ENCODE measurements around the gene ADGRE1.
A peak's percentile ranks its signal among the peaks of the same experiment; 100 is the strongest.

The ADGRE1 gene

DNA sequence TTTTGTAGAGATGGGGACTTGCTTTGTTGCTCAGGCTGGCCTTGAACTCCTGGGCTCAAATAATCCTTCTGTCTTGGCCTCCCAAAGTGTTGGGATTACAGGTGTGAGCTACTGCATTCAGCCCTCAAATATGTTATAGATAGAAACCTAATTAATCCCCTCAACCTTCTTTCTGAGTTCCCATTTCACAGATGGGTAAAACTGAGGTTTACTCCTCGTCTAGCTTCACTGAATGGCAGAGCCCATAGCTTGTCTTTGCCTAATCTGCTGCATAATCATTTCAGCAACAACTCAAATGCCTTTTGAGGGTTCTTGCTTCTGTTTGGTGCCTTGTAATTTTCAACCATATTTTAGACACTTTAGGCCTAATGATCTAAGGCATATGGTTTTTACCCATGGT is 36.0 kb upstream of the ADGRE1 start:
- TF ChIP-seq, protein P1, sequence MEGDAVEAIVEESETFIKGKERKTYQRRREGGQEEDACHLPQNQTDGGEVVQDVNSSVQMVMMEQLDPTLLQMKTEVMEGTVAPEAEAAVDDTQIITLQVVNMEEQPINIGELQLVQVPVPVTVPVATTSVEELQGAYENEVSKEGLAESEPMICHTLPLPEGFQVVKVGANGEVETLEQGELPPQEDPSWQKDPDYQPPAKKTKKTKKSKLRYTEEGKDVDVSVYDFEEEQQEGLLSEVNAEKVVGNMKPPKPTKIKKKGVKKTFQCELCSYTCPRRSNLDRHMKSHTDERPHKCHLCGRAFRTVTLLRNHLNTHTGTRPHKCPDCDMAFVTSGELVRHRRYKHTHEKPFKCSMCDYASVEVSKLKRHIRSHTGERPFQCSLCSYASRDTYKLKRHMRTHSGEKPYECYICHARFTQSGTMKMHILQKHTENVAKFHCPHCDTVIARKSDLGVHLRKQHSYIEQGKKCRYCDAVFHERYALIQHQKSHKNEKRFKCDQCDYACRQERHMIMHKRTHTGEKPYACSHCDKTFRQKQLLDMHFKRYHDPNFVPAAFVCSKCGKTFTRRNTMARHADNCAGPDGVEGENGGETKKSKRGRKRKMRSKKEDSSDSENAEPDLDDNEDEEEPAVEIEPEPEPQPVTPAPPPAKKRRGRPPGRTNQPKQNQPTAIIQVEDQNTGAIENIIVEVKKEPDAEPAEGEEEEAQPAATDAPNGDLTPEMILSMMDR (conservative IDR thresholded peaks at IDR 0.05; ENCODE audit: low read depth, low read length) = no peak
- no peak overlapping the region for H3K4me3 ChIP-seq (ENCODE audit: low read depth, low read length)
- no peak for DNase-seq (ENCODE audit: low read depth)

DNA sequence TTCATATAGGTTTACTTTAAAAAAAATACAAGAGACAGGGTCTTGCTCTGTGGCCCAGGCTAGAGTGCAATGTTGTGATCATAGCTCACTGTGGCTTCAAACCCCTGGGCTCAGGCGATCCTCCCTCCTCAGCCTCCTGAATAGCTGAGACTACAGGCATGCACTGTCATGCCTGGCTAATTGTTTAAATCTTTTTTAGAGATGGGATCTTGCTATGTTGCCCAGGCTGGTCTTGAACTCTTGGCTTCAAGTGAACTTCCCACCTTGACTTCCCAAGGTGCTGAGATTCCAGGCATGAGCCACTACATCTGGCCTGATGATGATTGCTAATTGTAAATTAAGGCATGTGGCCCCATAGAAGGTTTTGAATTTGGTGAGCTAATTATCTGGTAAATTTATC is 35.4 kb upstream of the ADGRE1 start:
- DNase-seq (ENCODE audit: low read depth) = no peak
- H3K4me3 ChIP-seq (ENCODE audit: low read depth, low read length) = no peak overlapping the region
- TF ChIP-seq, protein P1 (conservative IDR thresholded peaks at IDR 0.05; ENCODE audit: low read depth, low read length) = no peak

DNA sequence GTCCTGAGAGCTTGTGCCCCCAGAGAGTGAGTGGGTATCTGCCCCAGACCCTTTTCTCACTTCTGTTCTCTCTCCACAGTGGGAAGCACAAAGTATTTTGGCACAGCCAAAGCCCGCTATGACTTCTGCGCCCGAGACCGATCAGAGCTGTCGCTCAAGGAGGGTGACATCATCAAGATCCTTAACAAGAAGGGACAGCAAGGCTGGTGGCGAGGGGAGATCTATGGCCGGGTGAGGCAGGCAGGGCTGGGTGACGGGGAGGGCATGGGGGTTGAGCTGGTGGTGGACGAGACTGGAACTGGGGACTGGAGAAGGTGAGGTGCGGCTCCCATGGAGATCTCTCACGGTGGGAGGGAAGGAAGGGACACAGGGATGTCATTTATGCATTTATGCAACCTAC is 33.5 kb upstream of the ADGRE1 start:
- no peak overlapping the region for H3K4me3 ChIP-seq (ENCODE audit: low read depth, low read length)
- TF ChIP-seq, protein P1 (conservative IDR thresholded peaks at IDR 0.05; ENCODE audit: low read depth, low read length) = no peak
- DNase-seq (ENCODE audit: low read depth) = no peak

GRCh38 chr19:6854758-6855157 is 32.6 kb upstream of the ADGRE1 start:
- DNase-seq (ENCODE audit: low read depth) = no peak
- H3K4me3 ChIP-seq (ENCODE audit: low read depth, low read length) = no peak overlapping the region
- TF ChIP-seq, protein P1 (conservative IDR thresholded peaks at IDR 0.05; ENCODE audit: low read depth, low read length) = no peak

- TF ChIP-seq, protein P1 (conservative IDR thresholded peaks at IDR 0.05; ENCODE audit: low read depth, low read length) = no peak
- H3K4me3 ChIP-seq (ENCODE audit: low read depth, low read length) = no peak overlapping the region
- DNase-seq (ENCODE audit: low read depth) = no peak
Measured at GRCh38 chr19:6856749-6857372, 30.5 kb upstream of the ADGRE1 start.

DNA sequence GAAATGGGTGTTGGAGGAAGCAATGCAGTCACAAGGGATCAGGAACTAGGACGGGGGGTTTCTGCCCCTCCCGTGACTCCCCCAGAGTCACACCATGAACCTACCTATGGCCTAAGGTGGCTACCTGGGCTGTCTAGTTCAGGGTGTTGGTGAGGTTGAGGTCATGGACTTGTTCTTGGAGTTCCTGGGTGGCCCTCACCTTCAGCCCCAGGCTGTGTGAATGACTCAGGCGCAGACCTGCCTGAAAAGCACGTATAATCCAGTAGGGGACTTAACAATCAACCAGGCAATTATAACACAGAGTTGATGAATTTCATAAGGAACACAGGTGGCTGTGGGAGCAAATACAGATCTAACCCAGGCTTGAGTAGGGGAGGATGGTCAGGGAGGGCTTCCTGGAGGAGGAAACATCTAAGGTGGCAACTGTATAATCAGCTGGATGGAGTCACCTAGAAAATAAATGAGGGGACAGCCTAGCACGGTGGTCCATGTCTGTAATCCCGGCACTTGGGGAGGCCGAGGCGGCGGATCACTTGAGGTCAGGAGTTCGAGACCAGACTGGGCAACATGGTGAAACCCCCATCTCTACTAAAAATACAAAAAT is 25.6 kb upstream of the ADGRE1 start:
- TF ChIP-seq, protein P1 (conservative IDR thresholded peaks at IDR 0.05; ENCODE audit: low read depth, low read length) = no peak
- DNase-seq (ENCODE audit: low read depth) = no peak

DNA sequence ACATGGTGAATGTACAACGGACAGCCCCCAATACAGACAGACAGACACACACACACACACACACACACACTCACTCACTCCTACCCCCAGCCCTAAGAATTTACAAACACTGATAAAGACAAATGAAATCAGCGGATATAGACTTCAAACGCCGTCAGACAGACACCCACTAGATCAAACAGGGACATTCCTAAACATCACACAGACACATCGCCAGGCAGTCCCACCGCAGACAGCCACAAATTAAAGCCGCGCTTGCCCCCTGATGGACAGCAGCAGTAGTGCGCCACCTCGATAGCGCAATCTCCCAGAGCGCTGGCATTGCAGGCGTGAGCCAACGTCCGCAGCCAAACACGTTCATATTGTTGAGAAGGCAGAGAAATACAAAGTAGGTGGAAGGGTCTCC is 24.7 kb upstream of the ADGRE1 start:
- TF ChIP-seq, protein P1 (conservative IDR thresholded peaks at IDR 0.05; ENCODE audit: low read depth, low read length) = peak; percentile 93
- DNase-seq (ENCODE audit: low read depth) = peak; percentile 85
- H3K4me3 ChIP-seq (ENCODE audit: low read depth, low read length) = peak overlapping the region; percentile 44

More for the DNA sequence above, 25.6 kb upstream of the ADGRE1 start:
- H3K4me3 ChIP-seq (ENCODE audit: low read depth, low read length) = no peak overlapping the region

All from choroid plexus epithelial cell (primary cell).